ENCODE data around the gene SYNPR. TPM values are rescaled to one million over a fixed set of nuclear protein-coding genes. Genes with fewer than 3 reads are reported as not detected.

The SYNPR gene
- total RNA-seq, 1 donor from 2014 or later, result not detected

- DNase-seq (ENCODE audit: low spot score), result no peak
- H3K4me1 Mint-ChIP-seq (ENCODE audit: unreplicated experiment), result no peaks in the 10 kb centered on the region
- H3K9me3 Mint-ChIP-seq (ENCODE audit: unreplicated experiment), result no peaks in the 10 kb centered on the region
- no peak for TF ChIP-seq CTCF (IDR thresholded peaks at IDR 0.05; ENCODE audit: unreplicated experiment)
- H3K27me3 Mint-ChIP-seq (ENCODE audit: unreplicated experiment), result no peaks in the 10 kb centered on the region
- no peaks in the 10 kb centered on the region for H3K36me3 Mint-ChIP-seq (ENCODE audit: low read depth, unreplicated experiment)
- H3K27ac Mint-ChIP-seq (ENCODE audit: unreplicated experiment), result no peak overlapping the region
- no peak overlapping the region for H3K4me3 Mint-ChIP-seq (ENCODE audit: unreplicated experiment)
These were observed 164.8 kb downstream of the SYNPR start for GRCh38 chr3:63442918-63443317.

- H3K4me1 Mint-ChIP-seq (ENCODE audit: unreplicated experiment), result no peaks in the 10 kb centered on the region
- DNase-seq (ENCODE audit: low spot score), result no peak
- no peaks in the 10 kb centered on the region for H3K27me3 Mint-ChIP-seq (ENCODE audit: unreplicated experiment)
- H3K36me3 Mint-ChIP-seq (ENCODE audit: low read depth, unreplicated experiment), result no peaks in the 10 kb centered on the region
- no peak overlapping the region for H3K4me3 Mint-ChIP-seq (ENCODE audit: unreplicated experiment)
- TF ChIP-seq CTCF (IDR thresholded peaks at IDR 0.05; ENCODE audit: unreplicated experiment), result no peak
- H3K27ac Mint-ChIP-seq (ENCODE audit: unreplicated experiment), result no peak overlapping the region
- H3K9me3 Mint-ChIP-seq (ENCODE audit: unreplicated experiment), result no peaks in the 10 kb centered on the region
These were observed 171.9 kb downstream of the SYNPR start for GRCh38 chr3:63450023-63450422.

- no peaks in the 10 kb centered on the region for H3K36me3 Mint-ChIP-seq (ENCODE audit: low read depth, unreplicated experiment)
- H3K27ac Mint-ChIP-seq (ENCODE audit: unreplicated experiment), result no peak overlapping the region
These were observed 172.7 kb downstream of the SYNPR start for GRCh38 chr3:63450634-63451363.

GRCh38 chr3:63456901-63457300, 178.8 kb downstream of the SYNPR start:
- no peaks in the 10 kb centered on the region for H3K9me3 Mint-ChIP-seq (ENCODE audit: unreplicated experiment)

More at GRCh38 chr3:63450634-63451363, 172.7 kb downstream of the SYNPR start:
- Mint-ChIP-seq H3K4me1 (ENCODE audit: unreplicated experiment) (no peaks in the 10 kb centered on the region), H3K9me3 (ENCODE audit: unreplicated experiment) (no peaks in the 10 kb centered on the region), H3K27me3 (ENCODE audit: unreplicated experiment) (no peaks in the 10 kb centered on the region), H3K4me3 (ENCODE audit: unreplicated experiment) (no peak overlapping the region)
- DNase-seq (ENCODE audit: low spot score), result no peak
- no peak for TF ChIP-seq CTCF (IDR thresholded peaks at IDR 0.05; ENCODE audit: unreplicated experiment)

More at GRCh38 chr3:63456901-63457300, 178.8 kb downstream of the SYNPR start:
- no peak for DNase-seq (ENCODE audit: low spot score)
- Mint-ChIP-seq H3K27ac (ENCODE audit: unreplicated experiment) (no peak overlapping the region), H3K36me3 (ENCODE audit: low read depth, unreplicated experiment) (no peaks in the 10 kb centered on the region), H3K4me3 (ENCODE audit: unreplicated experiment) (no peak overlapping the region), H3K4me1 (ENCODE audit: unreplicated experiment) (no peaks in the 10 kb centered on the region), H3K27me3 (ENCODE audit: unreplicated experiment) (no peaks in the 10 kb centered on the region)
- no peak for TF ChIP-seq CTCF (IDR thresholded peaks at IDR 0.05; ENCODE audit: unreplicated experiment)

All from endothelial cell (in vitro differentiated cells).